GM12891 (cell line): ENCODE results near the gene GSTCD. TPM values are rescaled to one million over a fixed set of nuclear protein-coding genes. Genes with fewer than 3 reads are reported as not detected.
A peak's percentile ranks its signal among the peaks of the same experiment; 100 is the strongest.

Source experiments
- DNase-seq: peaks from one replicate; pipeline ENCODE4 v3.0.0; 2011; ENCODE audit warnings: low spot score; ENCODE audit not compliant: insufficient read length
- FAIRE-seq: peaks from 2 replicates; lab custom pipeline; 2011; peaks lifted over from hg19 to GRCh38; lab: Jason Lieb, UNC
- PAX5 ChIP-seq: IDR thresholded peaks from 2 replicates; pipeline ENCODE4 v1.6.1; 2011; ENCODE audit warnings: low read length, moderate library complexity, mild to moderate bottlenecking; ENCODE audit not compliant: insufficient read depth, severe bottlenecking
- POLR2A ChIP-seq: IDR thresholded peaks from 2 replicates; pipeline ENCODE4 v1.6.1; 2011; ENCODE audit warnings: low read depth, low read length, control low read depth
- POLR2AphosphoS5 ChIP-seq: IDR thresholded peaks from 2 replicates; pipeline ENCODE4 v1.6.1; 2011; ENCODE audit warnings: low read depth, low read length, control low read depth
- POU2F2 ChIP-seq: IDR thresholded peaks from 2 replicates; pipeline ENCODE4 v1.6.1; 2011; ENCODE audit warnings: low read depth, mild to moderate bottlenecking, control low read depth, low read length, moderate library complexity
- SPI1 ChIP-seq: IDR thresholded peaks from 2 replicates; pipeline ENCODE4 v1.6.1; 2011; ENCODE audit warnings: low read depth, low read length, control low read depth
- TAF1 ChIP-seq: IDR thresholded peaks from 2 replicates; pipeline ENCODE4 v1.6.1; 2011; ENCODE audit warnings: low read depth, low read length, control low read depth
- polyA plus RNA-seq: library from polyadenylated mRNA; unstranded; fragments of >200 nt; gene quantifications from one replicate; pipeline ENCODE4 v1.2.1, GENCODE V29; 2012; ENCODE audit warnings: low read depth, missing spikeins, inconsistent platforms; ENCODE audit not compliant: missing spikeins

Gene GSTCD, protein sequence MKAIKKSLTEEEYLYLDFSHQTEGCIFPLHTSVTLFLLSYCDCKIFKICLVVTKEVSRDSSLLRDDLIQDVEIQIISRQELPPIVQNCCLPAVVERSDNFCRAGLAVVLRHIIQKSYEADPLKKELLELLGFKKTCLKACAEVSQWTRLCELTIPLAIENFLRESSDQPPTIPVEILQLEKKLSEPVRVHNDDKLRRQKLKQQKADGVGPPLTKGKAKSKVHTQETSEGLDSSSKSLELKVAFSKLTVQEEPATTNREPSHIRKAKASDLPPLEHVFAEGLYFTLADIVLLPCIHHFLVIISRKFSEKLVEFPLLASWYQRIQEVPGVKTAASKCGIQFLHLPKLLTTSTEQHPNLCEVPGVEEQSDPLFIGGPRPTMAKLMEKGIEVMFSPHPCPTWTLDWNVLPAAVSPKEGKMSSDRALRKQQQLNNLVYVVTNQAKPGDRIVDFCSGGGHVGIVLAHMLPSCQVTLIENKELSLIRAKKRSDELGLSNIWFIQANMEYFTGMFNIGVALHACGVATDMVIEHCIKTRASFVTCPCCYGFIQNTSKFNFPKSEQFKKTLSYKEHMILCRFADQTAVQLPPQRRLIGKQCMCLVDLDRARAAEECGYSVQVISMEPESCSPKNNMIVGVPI
- polyA plus RNA-seq = 4.2 TPM

- TF ChIP-seq TAF1 (peak; percentile 97), POLR2AphosphoS5 (peak; percentile 93), SPI1 (peak; percentile 44; the same call in 1 of the 2 replicates), POLR2A (peak; percentile 84), POU2F2 (peak; percentile 96), PAX5 (peak; percentile 63)
- FAIRE-seq (peak; percentile 99), DNase-seq (peak; percentile 43)
Measured at GRCh38 chr4:105708181-105709080, at the start of gene GSTCD, which contains the start of gene INTS12. TSS of gene GSTCD (plus strand) at chr4:105708784. CDS start at chr4:105717614, 8,830 bp downstream. TSS of gene INTS12 (minus strand) at chr4:105708689. CDS start at chr4:105700005, 8,684 bp downstream.

- DNase-seq = no peak
- no peak for FAIRE-seq
- TF ChIP-seq TAF1 = no peak
- TF ChIP-seq SPI1 = no peak
- TF ChIP-seq POLR2AphosphoS5 = no peak
- TF ChIP-seq POU2F2 = no peak
- TF ChIP-seq PAX5 = no peak
- TF ChIP-seq POLR2A = no peak
Measured at GRCh38 chr4:105659190-105659589, 49.4 kb upstream of the GSTCD start.

GRCh38 chr4:105661028-105661427 lies 47.6 kb upstream of the GSTCD start:
- FAIRE-seq (no peak), DNase-seq (no peak)
- TF ChIP-seq PAX5 (no peak), POLR2AphosphoS5 (no peak), TAF1 (no peak), SPI1 (no peak), POLR2A (no peak), POU2F2 (no peak)

DNA sequence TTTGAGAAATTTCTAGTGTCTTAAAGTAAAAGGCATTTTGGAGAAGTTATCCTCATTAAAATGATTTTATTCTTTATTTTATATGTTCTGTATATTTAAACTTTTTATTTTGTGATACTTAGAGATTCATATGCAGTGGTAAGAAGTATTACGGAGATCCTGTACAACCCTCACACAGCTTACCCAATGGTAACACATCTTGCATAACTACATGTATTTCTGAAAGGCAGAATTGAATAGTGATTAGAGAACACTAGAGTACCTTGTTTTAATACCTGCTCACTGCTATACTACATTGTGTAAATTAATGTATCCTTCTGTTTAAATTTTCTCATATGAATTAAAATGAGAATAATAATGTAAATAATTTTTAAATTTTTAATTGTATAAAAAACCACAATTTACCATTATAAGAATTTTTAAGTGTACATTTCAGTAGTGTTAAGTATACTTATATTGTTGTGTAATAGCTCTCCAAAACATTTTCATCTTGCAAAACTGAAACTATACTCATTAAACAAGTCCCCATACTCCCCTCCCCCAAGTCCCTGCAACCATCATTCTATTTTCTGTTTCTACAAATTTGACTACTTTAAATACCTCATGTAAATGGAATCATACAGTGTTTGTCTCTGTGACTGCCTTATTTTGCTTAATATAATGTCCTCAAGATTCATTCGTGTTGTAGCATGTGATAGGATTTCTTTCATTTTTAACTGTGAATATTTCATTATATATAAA lies 45.5 kb upstream of the GSTCD start:
- no peak for FAIRE-seq
- no peak for TF ChIP-seq POLR2AphosphoS5
- no peak for TF ChIP-seq PAX5
- TF ChIP-seq TAF1 = no peak
- TF ChIP-seq POU2F2 = no peak
- TF ChIP-seq SPI1 = no peak
- TF ChIP-seq POLR2A = no peak
- DNase-seq = no peak

GRCh38 chr4:105666693-105667092 lies 41.9 kb upstream of the GSTCD start:
- DNase-seq (no peak), FAIRE-seq (no peak)
- no peak for TF ChIP-seq POLR2A
- no peak for TF ChIP-seq POLR2AphosphoS5
- TF ChIP-seq TAF1 = no peak
- TF ChIP-seq POU2F2 = no peak
- TF ChIP-seq SPI1 = no peak
- no peak for TF ChIP-seq PAX5

DNA sequence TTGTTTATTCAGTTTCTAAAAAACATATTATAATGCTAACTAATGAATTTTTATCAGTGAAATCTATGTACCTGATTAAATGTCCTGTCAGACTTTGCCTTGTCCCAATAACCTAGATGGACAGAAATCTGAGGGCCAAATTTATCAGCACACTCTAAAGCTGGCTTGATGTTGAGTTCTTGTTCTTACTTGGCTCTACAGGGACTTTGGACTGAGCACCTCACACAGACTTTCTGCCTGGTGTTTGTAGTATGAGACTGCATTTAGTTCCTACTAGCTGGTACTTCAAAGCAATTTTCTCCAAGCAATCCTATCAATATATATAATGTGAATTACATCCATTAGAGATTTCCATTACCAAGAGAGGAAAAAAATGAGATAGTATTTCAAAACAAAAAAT lies 37.9 kb upstream of the GSTCD start:
- TF ChIP-seq SPI1 (no peak), POU2F2 (no peak), PAX5 (no peak), TAF1 (no peak), POLR2A (no peak), POLR2AphosphoS5 (no peak)
- FAIRE-seq = no peak
- no peak for DNase-seq

DNA sequence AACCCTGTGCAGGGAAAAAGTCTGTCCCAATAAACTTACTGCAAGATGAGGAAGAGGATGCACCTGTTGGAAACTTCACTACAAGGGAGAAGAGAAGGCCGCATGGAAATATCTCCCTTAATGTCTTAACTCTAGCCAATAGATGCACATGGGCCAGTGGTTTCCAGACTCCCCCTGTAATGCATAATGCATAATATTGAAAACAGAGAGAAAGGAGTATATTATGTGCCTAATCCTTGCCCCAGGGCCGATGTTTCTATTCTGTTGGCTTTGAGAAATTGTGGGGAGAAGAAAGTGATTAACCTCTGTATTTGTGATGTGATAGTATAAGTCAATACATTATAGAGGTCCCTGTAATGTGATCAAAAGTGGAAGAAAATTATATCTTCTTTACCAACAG lies 37.3 kb upstream of the GSTCD start:
- DNase-seq (no peak), FAIRE-seq (no peak)
- no peak for TF ChIP-seq POLR2AphosphoS5
- no peak for TF ChIP-seq SPI1
- TF ChIP-seq TAF1 = no peak
- TF ChIP-seq PAX5 = no peak
- TF ChIP-seq POLR2A = no peak
- TF ChIP-seq POU2F2 = no peak

- TF ChIP-seq POU2F2 (no peak), PAX5 (no peak)
- FAIRE-seq (no peak), DNase-seq (no peak)
Measured at GRCh38 chr4:105674011-105674410, 34.6 kb upstream of the GSTCD start.

- no peak for TF ChIP-seq POLR2AphosphoS5
- TF ChIP-seq SPI1 = no peak
- no peak for TF ChIP-seq POU2F2
- TF ChIP-seq POLR2A = no peak
- TF ChIP-seq PAX5 = no peak
- no peak for TF ChIP-seq TAF1
- no peak for FAIRE-seq
- DNase-seq = no peak
Measured at GRCh38 chr4:105677709-105678108, 30.9 kb upstream of the GSTCD start.
